NOMO-1 treated with DMSO at 0.1 percent for 48 hours (cell line): Measurements from ENCODE around the gene KIAA2012.

Experiments
- DNase-seq: peaks from one replicate; lab custom pipeline; 2025; ENCODE audit not compliant: unreplicated experiment; lab: John Stamatoyannopoulos, UW

KIAA2012 gene

GRCh38 chr2:202042444-202042843 is 30.6 kb upstream of the KIAA2012 start:
- no peak for DNase-seq

- DNase-seq, result no peak
Observed at GRCh38 chr2:202043475-202043874, 29.6 kb upstream of the KIAA2012 start.

- no peak for DNase-seq
Observed at GRCh38 chr2:202044777-202045176, 28.3 kb upstream of the KIAA2012 start.

- no peak for DNase-seq
Observed at GRCh38 chr2:202046572-202046971, 26.5 kb upstream of the KIAA2012 start.

- DNase-seq, result no peak
Observed at GRCh38 chr2:202049092-202049728, 23.8 kb upstream of the KIAA2012 start.

- DNase-seq, result no peak
Observed at GRCh38 chr2:202049840-202050239, 23.2 kb upstream of the KIAA2012 start.

GRCh38 chr2:202050652-202051051 is 22.4 kb upstream of the KIAA2012 start:
- DNase-seq, result no peak

- DNase-seq, result no peak
Observed at GRCh38 chr2:202051499-202052161, 21.4 kb upstream of the KIAA2012 start.

GRCh38 chr2:202052235-202052634 is 20.8 kb upstream of the KIAA2012 start:
- no peak for DNase-seq

GRCh38 chr2:202054679-202055078 is 18.4 kb upstream of the KIAA2012 start:
- no peak for DNase-seq

GRCh38 chr2:202056611-202057010 is 16.4 kb upstream of the KIAA2012 start:
- no peak for DNase-seq

GRCh38 chr2:202060218-202060617 is 12.8 kb upstream of the KIAA2012 start:
- no peak for DNase-seq

GRCh38 chr2:202061695-202062094 is 11.4 kb upstream of the KIAA2012 start:
- DNase-seq, result no peak

GRCh38 chr2:202064171-202064880 is 8.7 kb upstream of the KIAA2012 start:
- DNase-seq, result no peak

- DNase-seq, result no peak
Observed at GRCh38 chr2:202064881-202065230, 8.2 kb upstream of the KIAA2012 start.

GRCh38 chr2:202065876-202066275 is 7.2 kb upstream of the KIAA2012 start:
- DNase-seq, result no peak

GRCh38 chr2:202066875-202067274 is 6.2 kb upstream of the KIAA2012 start:
- no peak for DNase-seq

GRCh38 chr2:202067589-202067988 is 5.5 kb upstream of the KIAA2012 start:
- no peak for DNase-seq

GRCh38 chr2:202069170-202070067 is 3.6 kb upstream of the KIAA2012 start:
- peak; percentile 2 for DNase-seq

- DNase-seq, result no peak
Observed at GRCh38 chr2:202071107-202071506, 1.9 kb upstream of the KIAA2012 start.

- no peak for DNase-seq
Observed at GRCh38 chr2:202072226-202072625, 829 bp upstream of the KIAA2012 start.
